ENCODE data around the gene ATG4A. TPM values are rescaled to one million over a fixed set of nuclear protein-coding genes. Genes with fewer than 3 reads are reported as not detected.

The ATG4A gene
- polyA plus RNA-seq, 3 donors = 6.6 to 16.8 (median 16.6) TPM

DNA sequence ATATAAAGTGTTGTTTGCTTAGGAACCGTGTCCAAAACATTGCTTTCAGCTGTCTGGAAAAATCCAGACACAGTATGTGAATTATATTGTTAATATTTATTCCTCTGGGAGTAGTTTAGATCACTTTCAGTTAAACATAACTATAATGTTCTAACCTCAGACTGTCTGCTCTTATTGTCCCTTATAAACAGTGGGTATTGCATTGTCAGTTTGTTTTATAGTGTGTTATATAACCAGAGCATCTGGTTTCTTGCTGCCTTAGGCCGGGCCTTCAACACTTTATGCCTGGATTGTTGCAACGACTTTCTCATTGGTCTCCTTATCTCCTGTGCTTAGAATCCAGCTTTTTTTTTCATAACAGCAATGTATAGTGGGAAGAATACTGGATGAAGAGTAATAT, 26.4 kb downstream of the ATG4A start:
- no peak overlapping the region for H3K27ac ChIP-seq (ENCODE audit: low read depth in 1 of 2, low read length in 2 of 2)
- H3K79me2 ChIP-seq (ENCODE audit: insufficient read depth, low read length) = no peaks in the 10 kb centered on the region
- intact Hi-C loops (cut with micrococcal nuclease) = no loop called here
- H4K20me1 ChIP-seq (ENCODE audit: insufficient read depth, low read length) = no peaks in the 10 kb centered on the region
- no peaks in the 10 kb centered on the region for H3K36me3 ChIP-seq (replicated peaks in 1 of 2; ENCODE audit: control insufficient read depth in 1 of 2, insufficient read depth in 2 of 2, low read length in 2 of 2)
- Mint-ChIP-seq H3K27ac (no peak overlapping the region), H3K9me3 (peaks cover 0 to 7% (median 5%) of the 10 kb centered on the region in 7 donors), H3K4me1 (peaks cover 13% of the 10 kb centered on the region), H3K4me3 (no peak overlapping the region), H3K27me3 (ENCODE audit: low read depth in 3 of 3) (peaks cover 1 to 16% (median 1%) of the 10 kb centered on the region in 3 donors), H3K36me3 (peaks cover 3% of the 10 kb centered on the region in 2 donors)
- H3K4me3 ChIP-seq (replicated peaks in 1 of 3; ENCODE audit: low read depth in 2 of 3, low read length in 3 of 3) = no peak overlapping the region
- no peak overlapping the region for H3K9ac ChIP-seq (ENCODE audit: insufficient read depth, low read length, poor library complexity, severe bottlenecking)
- peaks cover 0 to 3% of the 10 kb centered on the region in 2 donors for H3K9me3 ChIP-seq (replicated peaks in 1 of 2; ENCODE audit: control insufficient read depth in 1 of 2, insufficient read depth in 1 of 2, low read length in 2 of 2)
- no peaks in the 10 kb centered on the region for H3K4me1 ChIP-seq (ENCODE audit: control insufficient read depth in 1 of 2, insufficient read depth in 2 of 2, low read length in 2 of 2)
- no peak for TF ChIP-seq CTCF (IDR thresholded peaks at IDR 0.05)
- no CpG with 5 or more reads among the region's 3 CpGs for WGBS (ENCODE audit: insufficient coverage)
- no peaks in the 10 kb centered on the region for H3K27me3 ChIP-seq (ENCODE audit: control insufficient read depth in 2 of 2, insufficient read depth in 2 of 2, low read length in 2 of 2)
- no peak overlapping the region for H3K4me2 ChIP-seq (replicated peaks; ENCODE audit: extremely low read depth, low read length, poor library complexity, severe bottlenecking)
- H2AFZ ChIP-seq (ENCODE audit: insufficient read depth, low read depth, low read length, poor library complexity, severe bottlenecking) = no peak overlapping the region
- no peak for DNase-seq

DNA sequence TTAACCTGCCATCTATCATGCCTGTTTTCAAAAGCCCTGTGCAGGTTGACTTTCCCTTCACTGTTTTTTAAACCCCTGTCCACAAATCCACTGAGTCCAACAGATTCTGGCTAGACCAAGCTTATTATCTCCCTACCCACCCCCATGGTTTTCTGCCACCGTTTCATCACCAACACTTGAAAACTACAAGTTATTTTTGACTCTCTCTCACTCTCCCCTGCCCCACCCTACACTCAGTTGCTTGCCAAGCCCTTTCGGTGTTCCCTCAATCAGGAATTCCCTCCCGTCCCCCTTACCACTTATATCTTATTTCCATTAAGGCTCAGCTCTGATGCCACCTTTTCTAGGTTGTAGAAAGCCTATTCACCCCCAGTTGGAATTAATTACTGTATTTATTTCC, 29.7 kb downstream of the ATG4A start:
- H3K4me1 ChIP-seq (ENCODE audit: control insufficient read depth in 1 of 2, insufficient read depth in 2 of 2, low read length in 2 of 2) = no peaks in the 10 kb centered on the region
- peak overlapping the region in 1 of 7 donors; percentile 34 for H3K27ac Mint-ChIP-seq
- intact Hi-C loops (cut with micrococcal nuclease) = no loop called here
- no peak overlapping the region for H3K4me2 ChIP-seq (replicated peaks; ENCODE audit: extremely low read depth, low read length, poor library complexity, severe bottlenecking)
- H2AFZ ChIP-seq (ENCODE audit: insufficient read depth, low read depth, low read length, poor library complexity, severe bottlenecking) = no peak overlapping the region
- no peak overlapping the region for H3K4me3 ChIP-seq (replicated peaks in 1 of 3; ENCODE audit: low read depth in 2 of 3, low read length in 3 of 3)
- no peak for TF ChIP-seq CTCF (IDR thresholded peaks at IDR 0.05)
- 100% methylated on average over 1 of the region's 3 CpGs for WGBS (ENCODE audit: insufficient coverage)
- peaks cover 0 to 2% of the 10 kb centered on the region in 2 donors for H3K36me3 Mint-ChIP-seq
- H3K79me2 ChIP-seq (ENCODE audit: insufficient read depth, low read length) = no peaks in the 10 kb centered on the region
- no peaks in the 10 kb centered on the region for H3K27me3 ChIP-seq (ENCODE audit: control insufficient read depth in 2 of 2, insufficient read depth in 2 of 2, low read length in 2 of 2)
- H4K20me1 ChIP-seq (ENCODE audit: insufficient read depth, low read length) = no peaks in the 10 kb centered on the region
- no peak for DNase-seq
- H3K4me3 Mint-ChIP-seq = no peak overlapping the region
- peaks cover 1 to 15% (median 1%) of the 10 kb centered on the region in 3 donors for H3K27me3 Mint-ChIP-seq (ENCODE audit: low read depth in 3 of 3)
- no peaks in the 10 kb centered on the region for H3K36me3 ChIP-seq (replicated peaks in 1 of 2; ENCODE audit: control insufficient read depth in 1 of 2, insufficient read depth in 2 of 2, low read length in 2 of 2)
- H3K9me3 Mint-ChIP-seq = no peaks in the 10 kb centered on the region
- no peak overlapping the region for H3K27ac ChIP-seq (ENCODE audit: low read depth in 1 of 2, low read length in 2 of 2)
- no peaks in the 10 kb centered on the region for H3K4me1 Mint-ChIP-seq
- no peak overlapping the region for H3K9ac ChIP-seq (ENCODE audit: insufficient read depth, low read length, poor library complexity, severe bottlenecking)
- H3K9me3 ChIP-seq (replicated peaks in 1 of 2; ENCODE audit: control insufficient read depth in 1 of 2, insufficient read depth in 1 of 2, low read length in 2 of 2) = no peaks in the 10 kb centered on the region

Data from CD14-positive monocyte (primary cell).